Left renal cortex interstitium (tissue), 4 donors: ENCODE measurements around the gene H2BW2. TPM values are rescaled to one million over a fixed set of nuclear protein-coding genes. Genes with fewer than 3 reads are reported as not detected.
"Not testable (repeated sequence)": the region's sequence is repeated elsewhere in the genome, so short reads cannot be mapped to it uniquely, and the experiment has no call there.

Source experiments
- DNase-seq, 4 donors: peaks; one replicate each; pipeline ENCODE4 v3.0.0-alpha.2; 2013; ENCODE audit warnings: low read depth in 4 of 4, low spot score in 2 of 4, missing footprints in 1 of 4
- polyA plus RNA-seq, 4 donors: library from polyadenylated mRNA; unstranded; fragments of 120-200 nt; gene quantifications; one replicate each; pipeline ENCODE4 v1.2.1, GENCODE V29; 2013; ENCODE audit not compliant: insufficient read length in 4 of 4

H2BW2 gene
- 1 to 10 TPM in 2 of 4 donors, under 1 TPM in 2; 0.58 to 1.9 (median 1.0) TPM for polyA plus RNA-seq

DNA sequence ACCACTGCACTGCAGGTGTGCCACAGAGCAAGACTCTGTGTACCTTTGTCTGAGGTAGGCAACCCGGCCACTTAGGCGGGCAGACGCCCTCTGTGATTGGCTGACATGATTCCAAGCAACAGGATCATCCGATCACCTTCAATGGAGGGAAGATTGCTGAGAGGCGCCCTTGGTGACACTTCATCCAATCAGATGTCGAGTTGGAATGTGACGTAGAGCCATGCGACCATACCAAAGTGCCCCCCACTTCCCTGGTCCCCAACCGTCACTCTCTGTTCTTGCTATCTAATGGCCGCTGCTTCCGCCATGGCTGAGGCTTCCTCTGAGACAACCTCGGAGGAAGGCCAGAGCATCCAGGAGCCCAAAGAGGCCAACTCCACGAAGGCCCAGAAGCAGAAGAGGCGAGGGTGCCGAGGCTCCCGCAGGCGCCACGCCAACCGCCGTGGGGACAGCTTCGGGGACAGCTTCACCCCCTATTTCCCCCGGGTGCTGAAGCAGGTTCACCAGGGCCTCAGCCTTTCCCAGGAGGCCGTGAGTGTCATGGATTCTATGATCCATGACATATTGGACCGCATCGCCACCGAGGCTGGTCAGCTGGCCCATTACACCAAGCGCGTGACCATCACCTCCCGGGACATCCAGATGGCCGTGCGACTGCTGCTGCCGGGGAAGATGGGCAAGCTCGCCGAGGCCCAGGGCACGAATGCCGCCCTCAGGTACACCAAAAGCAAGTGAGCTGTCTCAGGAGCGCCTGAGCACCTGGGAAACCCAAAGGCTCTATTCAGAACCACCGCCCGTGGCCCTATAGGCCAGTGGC is at the start of gene H2BW2:
Gene H2BW2 (plus strand): TSS at position 268 of the 817 bp plus-strand sequence. CDS start 39 bp downstream, at position 307.
- no peak for DNase-seq

GRCh38 chrX:103999234-103999633 is 40.5 kb upstream of the H2BW2 start:
- no peak for DNase-seq

GRCh38 chrX:104008831-104009230 is 30.9 kb upstream of the H2BW2 start:
- DNase-seq, result no peak

- no peak for DNase-seq
These were observed 26.6 kb upstream of the H2BW2 start for GRCh38 chrX:104013158-104013557.

DNA sequence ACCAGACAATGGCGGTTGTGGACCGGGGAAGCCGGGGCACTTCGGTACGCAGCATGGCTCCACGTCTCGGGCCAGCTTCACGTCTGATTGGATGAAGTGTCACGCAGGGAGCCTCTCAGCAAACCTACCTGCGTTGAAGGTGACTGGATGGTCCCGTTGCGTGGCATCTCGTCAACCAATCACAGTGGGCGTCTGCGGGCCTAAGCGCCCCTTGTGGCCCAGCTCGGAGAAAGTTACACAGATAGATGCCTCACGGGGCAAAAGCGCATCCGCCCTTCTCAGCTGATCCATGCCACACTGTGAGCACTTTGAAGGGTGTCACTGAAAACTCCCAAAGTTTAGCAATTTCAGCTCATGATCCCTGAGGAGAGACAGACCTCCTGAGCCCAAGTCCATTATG is 26.1 kb upstream of the H2BW2 start, which contains the start of gene H2BW1:
Gene H2BW1 (minus strand): TSS at position 103 of the 400 bp plus-strand sequence. CDS start 132 bp downstream, outside the sequence.
- no peak for DNase-seq

DNA sequence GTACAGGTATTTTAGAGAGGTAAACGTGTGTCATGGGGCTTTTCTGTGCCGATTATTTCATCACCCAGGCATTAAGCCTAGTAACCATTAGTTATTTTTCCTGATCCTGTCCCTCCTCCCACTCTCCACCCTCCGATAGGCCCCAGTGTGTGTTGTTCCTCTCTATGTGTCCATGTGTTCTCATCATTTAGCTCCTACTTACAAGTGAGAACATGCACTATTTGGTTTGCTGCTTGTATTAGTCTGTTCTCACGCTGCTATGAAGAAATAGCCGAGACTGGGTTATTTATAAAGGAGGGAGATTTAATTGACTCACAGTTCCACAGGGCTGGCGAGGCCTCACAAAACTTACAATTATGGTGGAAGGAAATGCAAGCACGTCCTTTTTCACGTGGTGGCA is 24.2 kb upstream of the H2BW2 start:
- DNase-seq, result not testable (repeated sequence)

GRCh38 chrX:104018126-104018525 is 21.6 kb upstream of the H2BW2 start:
- DNase-seq, result no peak

- DNase-seq, result no peak
These were observed 1.2 kb downstream of the H2BW2 start for GRCh38 chrX:104041003-104041402.

DNA sequence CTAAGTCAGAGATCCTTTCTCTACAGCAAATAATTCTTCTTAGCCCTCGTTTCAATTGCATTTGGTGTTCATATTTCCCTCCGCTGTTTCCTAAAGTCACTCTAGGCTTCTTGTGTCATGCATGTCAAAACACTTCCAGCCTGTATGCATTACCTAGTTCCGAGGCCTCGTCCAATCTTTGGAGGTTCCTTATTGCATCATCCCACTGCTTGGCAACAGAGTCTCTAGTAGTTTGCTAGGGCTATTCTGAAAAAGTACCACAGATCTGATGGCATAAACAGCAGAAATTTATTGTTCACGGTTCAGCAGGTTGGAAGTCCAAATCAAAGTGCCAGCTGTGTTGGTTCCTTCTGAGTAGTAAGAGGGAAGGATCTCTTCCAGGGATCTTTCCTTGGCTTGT is 5.9 kb downstream of the H2BW2 start:
- DNase-seq, result no peak

DNA sequence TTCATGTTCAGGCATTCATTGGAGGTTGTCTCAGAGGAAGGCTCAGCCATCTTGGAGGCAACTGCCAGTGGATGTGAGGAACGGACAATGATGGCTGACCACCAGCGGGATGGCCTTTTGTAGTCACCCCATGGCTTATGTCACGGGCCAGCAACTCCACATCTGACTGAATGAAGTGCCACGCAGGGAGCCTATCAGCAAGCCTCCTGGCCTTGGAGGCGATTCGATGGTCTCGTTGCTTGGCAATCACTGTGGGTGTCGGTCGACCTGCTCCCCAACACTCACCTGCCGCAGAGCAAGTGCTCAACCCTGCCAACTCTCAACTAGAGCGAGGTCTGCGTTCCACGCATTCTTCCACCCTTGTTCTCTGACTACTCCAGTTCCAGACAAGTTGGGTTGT is 7.4 kb downstream of the H2BW2 start:
- no peak for DNase-seq

DNA sequence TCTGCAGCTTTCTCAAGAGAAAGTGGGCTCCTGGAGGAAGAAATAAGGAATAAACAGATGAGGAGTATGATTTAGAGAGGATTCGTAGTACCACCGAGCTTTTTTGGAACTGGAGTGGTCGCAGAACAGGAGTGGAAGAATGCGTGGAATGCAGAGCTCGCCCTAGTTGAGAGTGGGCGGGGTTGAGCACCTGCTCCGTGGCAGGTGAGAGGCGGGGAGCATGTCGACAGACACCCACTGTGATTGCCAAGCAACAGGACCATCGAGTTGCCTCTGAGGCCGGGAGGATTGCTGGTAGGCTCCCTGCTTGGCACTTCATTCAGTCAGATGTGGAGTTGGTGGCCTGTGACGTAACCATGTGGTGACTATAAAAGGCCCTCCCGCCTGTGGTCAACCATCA is 15.2 kb downstream of the H2BW2 start:
- not testable (repeated sequence) for DNase-seq

- DNase-seq, result not testable (repeated sequence)
These were observed 22.9 kb downstream of the H2BW2 start for GRCh38 chrX:104062636-104063035.

DNA sequence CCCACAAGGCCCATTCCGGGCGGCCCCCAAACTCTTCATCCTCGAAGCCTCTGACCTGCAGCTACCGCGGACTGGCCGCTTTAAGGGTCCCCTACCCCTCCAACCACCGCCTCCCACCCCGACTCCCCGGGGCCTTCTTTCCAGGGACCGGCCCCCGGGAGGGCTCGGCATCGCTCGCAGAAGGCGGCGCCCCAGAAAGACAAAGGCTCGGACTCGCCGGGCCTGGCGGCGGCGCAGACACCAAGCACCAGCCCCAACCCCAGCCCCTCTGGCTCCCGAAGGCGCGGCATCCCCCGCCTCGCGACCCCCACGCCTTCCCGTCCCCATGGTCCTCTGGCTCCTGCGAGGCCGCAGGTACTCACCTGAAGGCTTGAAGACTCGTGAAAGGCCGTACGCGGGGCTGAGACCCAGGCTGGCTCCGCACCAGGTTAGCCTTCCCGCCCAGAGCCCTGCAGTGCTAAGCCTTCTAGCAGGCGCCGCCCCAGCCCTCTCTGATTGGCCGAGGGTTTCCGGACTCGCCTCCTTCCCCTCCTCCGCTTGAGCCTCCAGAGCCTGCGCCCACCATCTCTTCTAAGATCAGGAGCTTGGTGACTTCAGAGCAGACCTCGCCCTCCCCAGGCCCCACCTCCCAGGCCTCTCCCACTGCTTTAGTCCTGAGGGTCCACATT is 36.2 kb downstream of the H2BW2 start, which contains the start of gene TMSB15C:
Gene TMSB15C (minus strand): TSS at position 459 of the 668 bp plus-strand sequence.
- not testable (repeated sequence) for DNase-seq

- DNase-seq, result not testable (repeated sequence)
These were observed 38.1 kb downstream of the H2BW2 start for GRCh38 chrX:104077854-104078253.

DNA sequence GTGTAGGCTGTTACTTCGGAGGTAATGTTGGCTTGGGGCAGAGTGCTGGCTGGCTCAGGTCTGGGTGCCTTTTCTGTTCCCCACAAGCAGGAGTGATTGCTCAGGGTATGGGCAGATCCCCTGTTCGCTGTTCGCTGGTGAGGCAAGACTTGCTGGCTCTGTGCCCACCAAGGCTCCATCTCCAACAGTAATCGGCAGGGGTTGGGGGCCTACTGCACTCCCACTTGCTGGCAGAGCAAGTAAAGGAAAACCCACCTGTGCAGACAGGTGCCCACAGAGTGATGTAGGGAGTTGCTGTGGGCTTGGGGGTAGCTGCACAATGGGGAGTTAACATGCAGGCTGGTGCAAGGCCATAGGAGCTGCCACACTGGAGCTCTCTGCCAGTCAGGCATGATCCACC is 44.3 kb downstream of the H2BW2 start:
- DNase-seq, result no peak

DNA sequence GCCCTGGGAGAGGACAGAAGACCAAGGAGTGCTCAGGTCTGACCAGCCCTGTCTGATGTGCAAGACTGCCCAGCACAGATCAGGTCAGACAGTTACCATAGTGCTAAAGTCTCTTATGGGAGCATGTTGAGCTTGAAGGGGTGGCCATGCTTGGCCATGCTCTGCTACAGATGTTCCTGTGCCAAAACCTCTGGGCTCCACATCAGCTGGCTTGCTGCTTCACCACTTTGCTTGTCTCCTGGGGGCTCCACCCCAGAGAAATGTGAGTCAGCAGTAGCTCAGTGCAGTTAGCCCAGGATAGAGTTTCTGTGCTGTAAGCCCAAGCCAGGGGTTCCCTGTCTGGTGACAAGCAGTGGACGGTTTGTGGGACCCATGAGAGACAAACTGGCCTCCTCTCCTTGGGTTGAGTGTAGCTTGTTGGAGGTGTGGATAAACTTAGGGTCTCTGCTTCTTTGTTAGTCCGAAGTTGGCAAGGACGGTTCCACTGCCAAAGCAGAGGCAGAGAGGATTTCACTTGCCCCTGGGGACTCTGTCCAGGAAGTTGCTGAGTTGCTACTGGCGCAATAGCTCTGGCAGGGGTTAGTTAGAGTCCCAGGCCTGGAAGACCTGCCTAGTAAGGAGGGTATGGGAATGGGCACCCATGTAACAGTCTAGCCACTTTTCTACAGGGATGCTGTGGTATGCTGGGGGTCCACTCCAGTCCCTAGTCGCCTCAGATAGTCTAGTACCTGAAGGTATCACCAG is 45.0 kb downstream of the H2BW2 start:
- DNase-seq, result no peak

GRCh38 chrX:104085477-104085876 is 45.7 kb downstream of the H2BW2 start:
- no peak for DNase-seq

DNA sequence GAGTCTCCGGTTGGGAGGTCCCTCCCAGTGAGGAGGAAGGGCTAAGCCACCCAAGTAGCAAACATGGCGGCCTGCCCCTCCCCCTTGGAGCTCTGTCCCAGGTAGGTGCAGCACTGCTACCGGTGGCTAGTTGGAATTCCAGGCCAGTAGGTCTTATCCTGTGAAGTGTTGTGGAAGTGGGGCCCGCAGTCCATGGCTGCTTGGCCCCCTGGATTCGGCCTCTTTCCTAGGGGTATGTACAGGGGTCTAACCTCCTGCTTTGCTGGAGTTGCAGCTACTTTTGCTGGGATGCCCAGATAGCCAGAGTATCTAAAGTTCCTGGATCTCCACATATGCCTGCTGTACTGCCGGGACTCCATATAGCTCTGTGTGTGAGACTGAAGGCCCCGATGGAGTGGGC is 46.2 kb downstream of the H2BW2 start:
- no peak for DNase-seq
